Measurements from ENCODE around the gene GPD1. TPM values are rescaled to one million over a fixed set of nuclear protein-coding genes. Genes with fewer than 3 reads are reported as not detected.

GPD1 gene
- total RNA-seq, 4 donors from 2014 or later = 0.17 to 2.5 (median 0.60) TPM

GRCh38 chr12:50111693-50112455, 8.1 kb downstream of the GPD1 start, which contains the start of gene COX14:
Gene COX14, plus strand, starts transcription at chr12:50112236. Its CDS starts 7,808 bp downstream, at chr12:50120044.
- 1% methylated on average over 23 of the region's 59 CpGs for WGBS
- peak within 1 kb of the TSS; percentile 95 to 98 (median 97) for H3K27ac ChIP-seq (replicated peaks in 1 of 4)
- DNase-seq (ENCODE audit: extremely low spot score) = peak; percentile 99
- peaks cover 50 to 69% (median 57%) of the 10 kb centered on the region in 4 donors for H3K4me1 ChIP-seq
- H3K4me3 ChIP-seq = peak within 1 kb of the TSS; percentile 82 to 97 (median 85)
- peak; percentile 62 for TF ChIP-seq EP300 (IDR thresholded peaks at IDR 0.05)
- TF ChIP-seq, protein P1, sequence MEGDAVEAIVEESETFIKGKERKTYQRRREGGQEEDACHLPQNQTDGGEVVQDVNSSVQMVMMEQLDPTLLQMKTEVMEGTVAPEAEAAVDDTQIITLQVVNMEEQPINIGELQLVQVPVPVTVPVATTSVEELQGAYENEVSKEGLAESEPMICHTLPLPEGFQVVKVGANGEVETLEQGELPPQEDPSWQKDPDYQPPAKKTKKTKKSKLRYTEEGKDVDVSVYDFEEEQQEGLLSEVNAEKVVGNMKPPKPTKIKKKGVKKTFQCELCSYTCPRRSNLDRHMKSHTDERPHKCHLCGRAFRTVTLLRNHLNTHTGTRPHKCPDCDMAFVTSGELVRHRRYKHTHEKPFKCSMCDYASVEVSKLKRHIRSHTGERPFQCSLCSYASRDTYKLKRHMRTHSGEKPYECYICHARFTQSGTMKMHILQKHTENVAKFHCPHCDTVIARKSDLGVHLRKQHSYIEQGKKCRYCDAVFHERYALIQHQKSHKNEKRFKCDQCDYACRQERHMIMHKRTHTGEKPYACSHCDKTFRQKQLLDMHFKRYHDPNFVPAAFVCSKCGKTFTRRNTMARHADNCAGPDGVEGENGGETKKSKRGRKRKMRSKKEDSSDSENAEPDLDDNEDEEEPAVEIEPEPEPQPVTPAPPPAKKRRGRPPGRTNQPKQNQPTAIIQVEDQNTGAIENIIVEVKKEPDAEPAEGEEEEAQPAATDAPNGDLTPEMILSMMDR (IDR thresholded peaks at IDR 0.05) = peak; percentile 85 to 93 (median 87)
- TF ChIP-seq POLR2AphosphoS5 (IDR thresholded peaks at IDR 0.05) = peak; percentile 98 to 100
- peak; percentile 95 for TF ChIP-seq POLR2A (IDR thresholded peaks at IDR 0.05; ENCODE audit: low read depth)
- no peaks in the 10 kb centered on the region for H3K27me3 ChIP-seq
- H3K9me3 ChIP-seq = no peaks in the 10 kb centered on the region
- intact Hi-C loops (cut with DNase I) = loop anchor here (5.0 kb wide), 1 partner anchor 55 kb away; the partner anchor contains the start of gene CERS5
- H3K36me3 ChIP-seq = peaks cover 0 to 20% (median 9%) of the 10 kb centered on the region in 4 donors

- no peaks in the 10 kb centered on the region for H3K9me3 ChIP-seq
- no peaks in the 10 kb centered on the region for H3K27me3 ChIP-seq
- H3K4me1 ChIP-seq = peaks cover 56 to 76% (median 65%) of the 10 kb centered on the region in 4 donors
- H3K36me3 ChIP-seq = peaks cover 0 to 21% (median 11%) of the 10 kb centered on the region in 4 donors
- no peak for TF ChIP-seq EP300 (IDR thresholded peaks at IDR 0.05)
- TF ChIP-seq, protein P1 (IDR thresholded peaks at IDR 0.05) = no peak
- no peak for TF ChIP-seq POLR2A (IDR thresholded peaks at IDR 0.05; ENCODE audit: low read depth)
- TF ChIP-seq POLR2AphosphoS5 (IDR thresholded peaks at IDR 0.05) = no peak
- peak; percentile 93 for DNase-seq (ENCODE audit: extremely low spot score)
- H3K4me3 ChIP-seq = peak overlapping the region; percentile 82 to 97 (median 85)
- intact Hi-C loops (cut with DNase I) = loop anchor here (5.0 kb wide), 1 partner anchor 55 kb away; the partner anchor contains the start of gene CERS5
- WGBS = 24% methylated on average over 26 of the region's 26 CpGs
- H3K27ac ChIP-seq (replicated peaks in 1 of 4) = peak overlapping the region; percentile 95 to 98 (median 97)
Observed at GRCh38 chr12:50112456-50113218, 8.8 kb downstream of the GPD1 start.

DNA sequence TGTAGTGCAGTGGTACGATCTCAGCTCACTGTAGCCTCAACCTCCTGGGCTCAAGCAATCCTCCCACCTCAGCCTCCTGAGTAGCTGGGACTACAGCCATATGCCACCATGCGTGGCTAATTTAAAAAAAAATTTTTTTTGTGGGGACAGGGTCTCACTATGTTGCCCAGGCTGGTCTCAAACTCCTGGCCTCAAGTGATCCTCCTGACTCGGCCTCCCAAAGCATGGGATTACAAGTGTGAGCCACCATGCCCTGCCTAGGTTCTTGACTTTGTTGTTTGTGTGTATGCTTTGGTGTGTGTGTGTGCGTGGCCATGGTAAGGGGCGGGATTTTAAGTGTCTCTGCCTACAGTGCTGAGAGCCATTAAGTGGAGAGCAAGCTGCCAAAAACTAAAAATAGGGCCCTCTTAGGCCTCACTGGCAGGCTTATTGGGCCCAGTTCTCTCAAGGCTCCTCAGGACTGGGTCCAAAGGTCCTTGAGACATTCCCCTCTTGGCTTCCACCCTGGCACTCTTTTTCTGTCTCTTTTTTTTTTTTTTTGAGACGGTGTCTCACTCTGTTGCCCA, 13.3 kb downstream of the GPD1 start:
- Histone ChIP-seq H3K4me3 (no peak overlapping the region), H3K36me3 (peaks cover 0 to 52% (median 39%) of the 10 kb centered on the region in 4 donors), H3K4me1 (peaks cover 34 to 84% (median 60%) of the 10 kb centered on the region in 4 donors), H3K27me3 (no peaks in the 10 kb centered on the region), H3K27ac (replicated peaks in 1 of 4) (peak overlapping the region in 3 of 4 donors; percentile 40 to 60 (median 47)), H3K9me3 (no peaks in the 10 kb centered on the region)
- intact Hi-C loops (cut with DNase I) = no loop called here
- TF ChIP-seq POLR2A (IDR thresholded peaks at IDR 0.05; ENCODE audit: low read depth) = no peak
- DNase-seq (ENCODE audit: extremely low spot score) = no peak
- 75% methylated on average over 6 of the region's 6 CpGs for WGBS

- H3K27ac ChIP-seq (replicated peaks in 1 of 4) = peak overlapping the region in 1 of 4 donors; percentile 11
- intact Hi-C loops (cut with DNase I) = no loop called here
- WGBS = 100% methylated on average over 1 of the region's 2 CpGs
- no peak for TF ChIP-seq EP300 (IDR thresholded peaks at IDR 0.05)
- no peak for DNase-seq (ENCODE audit: extremely low spot score)
- H3K36me3 ChIP-seq = peaks cover 0 to 72% (median 53%) of the 10 kb centered on the region in 4 donors
- H3K4me3 ChIP-seq = no peak overlapping the region
- peaks cover 18 to 62% (median 45%) of the 10 kb centered on the region in 4 donors for H3K4me1 ChIP-seq
- H3K9me3 ChIP-seq = no peaks in the 10 kb centered on the region
- no peaks in the 10 kb centered on the region for H3K27me3 ChIP-seq
Observed at GRCh38 chr12:50119387-50119786, 15.6 kb downstream of the GPD1 start.

- Histone ChIP-seq H3K27ac (replicated peaks in 1 of 4) (no peak overlapping the region), H3K27me3 (no peaks in the 10 kb centered on the region), H3K9me3 (no peaks in the 10 kb centered on the region), H3K4me1 (peaks cover 17 to 55% (median 39%) of the 10 kb centered on the region in 4 donors), H3K4me3 (no peak overlapping the region), H3K36me3 (peaks cover 0 to 72% (median 51%) of the 10 kb centered on the region in 4 donors)
- DNase-seq (ENCODE audit: extremely low spot score) = no peak
- WGBS = 100% methylated on average over 3 of the region's 3 CpGs
- intact Hi-C loops (cut with DNase I) = no loop called here
- TF ChIP-seq, protein P1 (IDR thresholded peaks at IDR 0.05) = no peak
- TF ChIP-seq EP300 (IDR thresholded peaks at IDR 0.05) = no peak
- TF ChIP-seq POLR2A (IDR thresholded peaks at IDR 0.05; ENCODE audit: low read depth) = no peak
- no peak for TF ChIP-seq POLR2AphosphoS5 (IDR thresholded peaks at IDR 0.05)
Observed at GRCh38 chr12:50120521-50120920, 16.7 kb downstream of the GPD1 start.
